Measurements from ENCODE around the gene ZNF335. TPM values are rescaled to one million over a fixed set of nuclear protein-coding genes. Genes with fewer than 3 reads are reported as not detected.

ZNF335 gene
- total and polyA plus RNA-seq, 2 of the 13 experiments (the other 11 are each of a cell fraction or from before 2014, with no cell fraction given), result 9.7 to 13.7 TPM

GRCh38 chr20:45944965-45945677 is 26.9 kb downstream of the ZNF335 start:
- Histone ChIP-seq H2AFZ (ENCODE audit: low read length) (no peak overlapping the region), H3K9ac (ENCODE audit: insufficient read depth, low read depth, low read length) (no peak overlapping the region), H3K79me2 (ENCODE audit: insufficient read depth, low read length) (no peaks in the 10 kb centered on the region), H3K27ac (ENCODE audit: extremely low read length, insufficient read depth, low read length) (no peak overlapping the region), H3K4me3 (replicated peaks in 1 of 3; ENCODE audit: insufficient read depth in 1 of 3, low read depth in 2 of 3, low read length in 3 of 3) (no peak overlapping the region), H3K36me3 (replicated peaks in 1 of 2; ENCODE audit: control insufficient read depth in 1 of 2, insufficient read depth in 2 of 2, low read length in 2 of 2) (peaks cover 56 to 81% of the 10 kb centered on the region in 2 experiments), H3K27me3 (ENCODE audit: control insufficient read depth in 1 of 2, insufficient read depth in 2 of 2, low read length in 2 of 2) (no peaks in the 10 kb centered on the region), H3K4me2 (ENCODE audit: low read depth, low read length) (no peak overlapping the region), H4K20me1 (ENCODE audit: insufficient read depth, low read length) (no peaks in the 10 kb centered on the region), H3K4me1 (ENCODE audit: insufficient read depth, low read length) (peaks cover 30% of the 10 kb centered on the region), H3K9me3 (ENCODE audit: low read length) (no peaks in the 10 kb centered on the region)
- in situ Hi-C loops (cut with HindIII; ENCODE audit: extremely low pct_ligation_motif_present, low pct_unique_long_range_greater_than_20kb) (loop anchor here (5.0 kb wide), 1 partner anchor 118 kb away; the partner anchor contains the start of gene TNNC2), intact Hi-C loops (cut with micrococcal nuclease; ENCODE audit: unreplicated experiment) (no loop called here)
- 97% methylated on average over 19 of the region's 19 CpGs for WGBS (ENCODE audit: low lambda C conversion rate)
- no peak for TF ChIP-seq SP4 (CRISPR knock-in tag; IDR thresholded peaks at IDR 0.05)
- no peak for TF ChIP-seq THAP8 (CRISPR knock-in tag; IDR thresholded peaks at IDR 0.05; ENCODE audit: borderline replicate concordance)
- TF ChIP-seq ZNF564 (CRISPR knock-in tag; IDR thresholded peaks at IDR 0.05), result no peak
- 0 out of 2 replicates have a peak, but pooled peaks have one; percentile 5 for TF ChIP-seq RAD21 (CRISPR knock-in tag; IDR thresholded peaks at IDR 0.05)
- peak; percentile 71 for TF ChIP-seq RBM22 (optimal IDR thresholded peaks at IDR 0.05; ENCODE audit: low read length)
- 0 out of 2 replicates have a peak, but pooled peaks have one; percentile 4 for TF ChIP-seq POLR2AphosphoS5 (IDR thresholded peaks at IDR 0.05; ENCODE audit: low read depth, low read length)
- TF ChIP-seq ZKSCAN1 (IDR thresholded peaks at IDR 0.05; ENCODE audit: low read length), result no peak
- TF ChIP-seq ZNF383 (CRISPR knock-in tag; IDR thresholded peaks at IDR 0.05; ENCODE audit: borderline replicate concordance), result no peak
- 0 out of 2 replicates have a peak, but pooled peaks have one; percentile 5 for TF ChIP-seq DPF2 (CRISPR knock-in tag; IDR thresholded peaks at IDR 0.05; ENCODE audit: borderline replicate concordance, low read depth)
- peak; percentile 12; the same call in 1 of the 2 replicates for TF ChIP-seq SMC3 (IDR thresholded peaks at IDR 0.05; ENCODE audit: low read length)
- TF ChIP-seq ZNF737 (CRISPR knock-in tag; IDR thresholded peaks at IDR 0.05; ENCODE audit: borderline replicate concordance), result 0 out of 2 replicates have a peak, but pooled peaks have one; percentile 42
- 0 out of 4 replicates have a peak, but pooled peaks of 1 of the 2 experiments have one; percentile 10 for TF ChIP-seq POLR2A (IDR thresholded peaks at IDR 0.05; ENCODE audit: insufficient read depth in 1 of 2, low read depth in 2 of 2, low read length in 2 of 2)
- no peak for TF ChIP-seq HMG20A (CRISPR knock-in tag; IDR thresholded peaks at IDR 0.05; ENCODE audit: borderline replicate concordance)
- TF ChIP-seq JUNB (CRISPR knock-in tag; IDR thresholded peaks at IDR 0.05; ENCODE audit: borderline replicate concordance), result no peak
- TF ChIP-seq ZNF24 (IDR thresholded peaks at IDR 0.05), result no peak
- TF ChIP-seq EHMT2 (IDR thresholded peaks at IDR 0.05; ENCODE audit: borderline replicate concordance, low read depth, low read length), result no peak
- TF ChIP-seq SP5 (CRISPR knock-in tag; IDR thresholded peaks at IDR 0.05; ENCODE audit: borderline replicate concordance, low read depth), result no peak
- ChIA-PET CTCF (ENCODE audit: low intra/inter-chr PET ratio, low total read pairs) (no interaction called here), POLR2A (interaction anchor here (0.6 to 7.7 kb wide), 9 partner anchors 10 to 63 kb away, joined by 3 to 201 read pairs (median 12); partner anchors contain the start of genes CTSA, NEURL2, PCIF1 and SPATA25)
- no TSS peak for BruUV-seq (replicated peaks)
- DNase-seq (ENCODE audit: low spot score) (no peak), FAIRE-seq (no peak), ATAC-seq (no peak)

All from HepG2 (cell line).